ENCODE results near the gene ZNF787.

- TF ChIP-seq, protein P1, sequence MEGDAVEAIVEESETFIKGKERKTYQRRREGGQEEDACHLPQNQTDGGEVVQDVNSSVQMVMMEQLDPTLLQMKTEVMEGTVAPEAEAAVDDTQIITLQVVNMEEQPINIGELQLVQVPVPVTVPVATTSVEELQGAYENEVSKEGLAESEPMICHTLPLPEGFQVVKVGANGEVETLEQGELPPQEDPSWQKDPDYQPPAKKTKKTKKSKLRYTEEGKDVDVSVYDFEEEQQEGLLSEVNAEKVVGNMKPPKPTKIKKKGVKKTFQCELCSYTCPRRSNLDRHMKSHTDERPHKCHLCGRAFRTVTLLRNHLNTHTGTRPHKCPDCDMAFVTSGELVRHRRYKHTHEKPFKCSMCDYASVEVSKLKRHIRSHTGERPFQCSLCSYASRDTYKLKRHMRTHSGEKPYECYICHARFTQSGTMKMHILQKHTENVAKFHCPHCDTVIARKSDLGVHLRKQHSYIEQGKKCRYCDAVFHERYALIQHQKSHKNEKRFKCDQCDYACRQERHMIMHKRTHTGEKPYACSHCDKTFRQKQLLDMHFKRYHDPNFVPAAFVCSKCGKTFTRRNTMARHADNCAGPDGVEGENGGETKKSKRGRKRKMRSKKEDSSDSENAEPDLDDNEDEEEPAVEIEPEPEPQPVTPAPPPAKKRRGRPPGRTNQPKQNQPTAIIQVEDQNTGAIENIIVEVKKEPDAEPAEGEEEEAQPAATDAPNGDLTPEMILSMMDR (conservative IDR thresholded peaks at IDR 0.05; ENCODE audit: low read length) = no peak
- TF ChIP-seq EZH2phosphoT487 (IDR thresholded peaks at IDR 0.05; ENCODE audit: borderline replicate concordance) = no peak
These were observed 2.3 kb upstream of the ZNF787 start for GRCh38 chr19:56123266-56123891.

All from Loucy (cell line).